Esophagus squamous epithelium (tissue), 4 donors: ENCODE data around the gene THBS1.

ENCODE experiments used
- POLR2A ChIP-seq, 4 donors: fragments of 450-650 bp; IDR thresholded peaks; one replicate each; pipeline ENCODE4 v1.6.1; 2017; ENCODE audit warnings: antibody characterized with exemption in 4 of 4, mild to moderate bottlenecking in 4 of 4, moderate library complexity in 3 of 4
- TF ChIP-seq, protein P1 (sequence below), 6 experiments: fragments of 450-650 bp in 4 of 6; fragments of 200-600 bp in 2 of 6; sonication (generic) in 2 of 6; IDR thresholded peaks; one replicate each; pipeline ENCODE4 v1.5.1; 2016 to 2019; ENCODE audit warnings: antibody characterized with exemption in 6 of 6, mild to moderate bottlenecking in 4 of 6, moderate library complexity in 4 of 6

DNA sequence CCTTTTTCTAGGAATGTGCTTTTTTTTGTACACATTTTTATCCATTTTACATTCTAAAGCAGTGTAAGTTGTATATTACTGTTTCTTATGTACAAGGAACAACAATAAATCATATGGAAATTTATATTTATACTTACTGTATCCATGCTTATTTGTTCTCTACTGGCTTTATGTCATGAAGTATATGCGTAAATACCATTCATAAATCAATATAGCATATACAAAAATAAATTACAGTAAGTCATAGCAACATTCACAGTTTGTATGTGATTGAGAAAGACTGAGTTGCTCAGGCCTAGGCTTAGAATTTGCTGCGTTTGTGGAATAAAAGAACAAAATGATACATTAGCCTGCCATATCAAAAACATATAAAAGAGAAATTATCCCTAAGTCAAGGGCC, 16.5 kb downstream of the THBS1 start:
- TF ChIP-seq, protein P1, sequence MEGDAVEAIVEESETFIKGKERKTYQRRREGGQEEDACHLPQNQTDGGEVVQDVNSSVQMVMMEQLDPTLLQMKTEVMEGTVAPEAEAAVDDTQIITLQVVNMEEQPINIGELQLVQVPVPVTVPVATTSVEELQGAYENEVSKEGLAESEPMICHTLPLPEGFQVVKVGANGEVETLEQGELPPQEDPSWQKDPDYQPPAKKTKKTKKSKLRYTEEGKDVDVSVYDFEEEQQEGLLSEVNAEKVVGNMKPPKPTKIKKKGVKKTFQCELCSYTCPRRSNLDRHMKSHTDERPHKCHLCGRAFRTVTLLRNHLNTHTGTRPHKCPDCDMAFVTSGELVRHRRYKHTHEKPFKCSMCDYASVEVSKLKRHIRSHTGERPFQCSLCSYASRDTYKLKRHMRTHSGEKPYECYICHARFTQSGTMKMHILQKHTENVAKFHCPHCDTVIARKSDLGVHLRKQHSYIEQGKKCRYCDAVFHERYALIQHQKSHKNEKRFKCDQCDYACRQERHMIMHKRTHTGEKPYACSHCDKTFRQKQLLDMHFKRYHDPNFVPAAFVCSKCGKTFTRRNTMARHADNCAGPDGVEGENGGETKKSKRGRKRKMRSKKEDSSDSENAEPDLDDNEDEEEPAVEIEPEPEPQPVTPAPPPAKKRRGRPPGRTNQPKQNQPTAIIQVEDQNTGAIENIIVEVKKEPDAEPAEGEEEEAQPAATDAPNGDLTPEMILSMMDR (IDR thresholded peaks at IDR 0.05): no peak
- no peak for TF ChIP-seq POLR2A (IDR thresholded peaks at IDR 0.05)
